Ovary (tissue), 3 donors: Measurements from ENCODE around the gene MRPS10.

ENCODE experiments used
- CTCF ChIP-seq, 3 donors: fragments of 450-650 bp in 2 of 3; fragments of 200-600 bp in 1 of 3; IDR thresholded peaks; one replicate each; pipeline versions ENCODE4 v1.5.1 to v1.8.0; 2016 to 2022; ENCODE audit warnings: antibody characterized with exemption in 3 of 3, mild to moderate bottlenecking in 1 of 3
- POLR2A ChIP-seq: fragments of 450-650 bp; IDR thresholded peaks from one replicate; pipeline ENCODE4 v1.6.1; 2017; ENCODE audit warnings: antibody characterized with exemption, mild to moderate bottlenecking, moderate library complexity
- donor health status: DM: no; HTN: no; CAD: no.

GRCh38 chr6:42226161-42226611 lies 8.5 kb upstream of the MRPS10 start:
- TF ChIP-seq CTCF (IDR thresholded peaks at IDR 0.05) (no peak), POLR2A (no peak)
